Esophagus muscularis mucosa (tissue), 3 donors: ENCODE results near the gene ATP5PB.

ENCODE experiments used
- CTCF ChIP-seq, 3 experiments: fragments of 200-600 bp in 2 of 3; fragments of 450-650 bp in 1 of 3; sonication (generic) in 2 of 3; IDR thresholded peaks; one replicate each; pipeline ENCODE4 v1.5.1; 2017 to 2019; ENCODE audit warnings: antibody characterized with exemption in 3 of 3, mild to moderate bottlenecking in 2 of 3, moderate library complexity in 1 of 3
- POLR2A ChIP-seq: fragments of 450-650 bp; IDR thresholded peaks from one replicate; pipeline ENCODE4 v1.6.1; 2017; ENCODE audit warnings: antibody characterized with exemption, moderate library complexity, mild to moderate bottlenecking, low read depth
- POLR2AphosphoS5 ChIP-seq, 2 donors: sonication (generic); formaldehyde crosslinking; IDR thresholded peaks; one replicate each; pipeline ENCODE4 v1.6.1; 2017; ENCODE audit warnings: antibody characterized with exemption in 2 of 2

- no peak for TF ChIP-seq POLR2A
- no peak for TF ChIP-seq CTCF (IDR thresholded peaks at IDR 0.05)
- TF ChIP-seq POLR2AphosphoS5 (IDR thresholded peaks at IDR 0.05), result no peak
Observed at GRCh38 chr1:111491070-111491469, 41.8 kb downstream of the ATP5PB start.
